SK-N-SH (cell line): Measurements from ENCODE around the gene COQ8B. TPM values are rescaled to one million over a fixed set of nuclear protein-coding genes. Genes with fewer than 3 reads are reported as not detected.

Experiments used
- CTCF ChIA-PET: fragments of 300-600, 350-600 bp; formaldehyde crosslinking; extraction: SDS; loops from one replicate; lab custom pipeline; 2021; lab: Yijun Ruan, JAX
- POLR2A ChIA-PET: fragments of 350-600 bp; sonication (Branson Sonifier 250); formaldehyde crosslinking; extraction: SDS; loops from one replicate; lab custom pipeline; 2020; ENCODE audit warnings: antibody characterized with exemption, inconsistent platforms; lab: Yijun Ruan, JAX
- DNase-seq: peaks from one replicate; pipeline ENCODE4 v3.0.0; 2012
- H2AFZ ChIP-seq: fragments of 200-600 bp; sonication (generic); 2 replicates; pipeline ENCODE4 v1.8.1; 2016; ENCODE audit warnings: antibody characterized with exemption, mild to moderate bottlenecking, low read depth
- H3F3A ChIP-seq: fragments of 200-600 bp; sonication (generic); replicated peaks from 2 replicates; pipeline ENCODE3; 2016; ENCODE audit warnings: antibody characterized with exemption, mild to moderate bottlenecking; ENCODE audit not compliant: insufficient read depth
- H3K27ac ChIP-seq, 2 experiments: fragments of 200-500 bp in 1 of 2; fragments of 200-600 bp in 1 of 2; sonication (Bioruptor generic) in 1 of 2; sonication (generic), shearing (Covaris generic) in 1 of 2; 2 replicates each; pipeline versions ENCODE4 v1.5.1 to v1.6.1; 2014 to 2016; ENCODE audit warnings: low read depth in 2 of 2, inconsistent platforms in 1 of 2, low read length in 1 of 2, mild to moderate bottlenecking in 1 of 2, mixed read lengths in 1 of 2
- H3K27me3 ChIP-seq: fragments of 200-600 bp; sonication (generic), shearing (Covaris generic); 2 replicates; pipeline ENCODE4 v1.6.1; 2016; ENCODE audit warnings: mixed run types; ENCODE audit not compliant: insufficient read depth
- H3K36me3 ChIP-seq, 2 experiments: fragments of 200-500 bp in 1 of 2; fragments of 200-600 bp in 1 of 2; sonication (Bioruptor generic) in 1 of 2; sonication (generic) in 1 of 2; replicated peaks in 1 of 2; 2 replicates each; pipeline versions ENCODE3 to v1.5.1; 2014 to 2016; ENCODE audit warnings: low read length in 1 of 2, mild to moderate bottlenecking in 1 of 2; ENCODE audit not compliant: insufficient read depth in 2 of 2, control insufficient read depth in 1 of 2
- H3K4me1 ChIP-seq, 2 experiments: fragments of 200-500 bp in 1 of 2; fragments of 200-600 bp in 1 of 2; sonication (Bioruptor generic) in 1 of 2; sonication (generic), shearing (Covaris generic) in 1 of 2; 2 replicates each; pipeline versions ENCODE4 v1.5.1 to v1.6.1; 2014 to 2016; ENCODE audit warnings: low read depth in 1 of 2, low read length in 1 of 2, mixed run types in 1 of 2; ENCODE audit not compliant: insufficient read depth in 2 of 2, control insufficient read depth in 1 of 2
- H3K4me2 ChIP-seq: fragments of 200-600 bp; sonication (generic), shearing (Covaris generic); 2 replicates; pipeline ENCODE4 v1.6.1; 2017; ENCODE audit warnings: mixed run types
- H3K4me3 ChIP-seq, 2 experiments: fragments of 200-500 bp in 1 of 2; fragments of 200-600 bp in 1 of 2; sonication (Bioruptor generic) in 1 of 2; sonication (generic), shearing (Covaris generic) in 1 of 2; 2 replicates each; pipeline versions ENCODE4 v1.5.1 to v1.8.1; 2014 to 2016; ENCODE audit warnings: low read depth in 2 of 2, inconsistent platforms in 1 of 2, low read length in 1 of 2, mild to moderate bottlenecking in 1 of 2, mixed read lengths in 1 of 2, moderate library complexity in 1 of 2
- H3K79me2 ChIP-seq: fragments of 200-600 bp; sonication (generic); 2 replicates; pipeline ENCODE4 v1.8.1; 2017; ENCODE audit warnings: mild to moderate bottlenecking; ENCODE audit not compliant: insufficient read depth
- H3K9ac ChIP-seq: fragments of 200-600 bp; sonication (generic); 2 replicates; pipeline ENCODE4 v1.6.1; 2017; ENCODE audit warnings: mixed run types
- H3K9me2 ChIP-seq: fragments of 200-600 bp; sonication (generic); 2 replicates; pipeline ENCODE4 v1.6.1; 2017; ENCODE audit warnings: mixed run types
- H3K9me3 ChIP-seq: fragments of 200-600 bp; sonication (generic); 2 replicates; pipeline ENCODE4 v1.6.1; 2017; ENCODE audit warnings: mixed run types, mild to moderate bottlenecking, moderate library complexity
- H4K20me1 ChIP-seq: fragments of 200-600 bp; sonication (generic); 2 replicates; pipeline ENCODE4 v1.6.1; 2017; ENCODE audit warnings: mild to moderate bottlenecking, mixed run types; ENCODE audit not compliant: insufficient read depth
- CHD2 ChIP-seq: fragments of 150-350 bp; IDR thresholded peaks from 2 replicates; pipeline ENCODE4 v1.6.1; 2018; ENCODE audit warnings: low read length; ENCODE audit not compliant: partially characterized antibody
- FOSL2 ChIP-seq: IDR thresholded peaks from 2 replicates; pipeline ENCODE4 v1.4.0; 2012; ENCODE audit warnings: low read depth, mild to moderate bottlenecking, moderate library complexity, borderline replicate concordance
- GATA2 ChIP-seq: sonication (generic); formaldehyde crosslinking; IDR thresholded peaks from 2 replicates; pipeline ENCODE4 v1.5.0; 2020; ENCODE audit warnings: mild to moderate bottlenecking, missing genetic modification reagents
- NFIC ChIP-seq: IDR thresholded peaks from 2 replicates; pipeline ENCODE4 v1.4.0; 2012; ENCODE audit warnings: borderline replicate concordance
- NRF1 ChIP-seq: IDR thresholded peaks from 2 replicates; pipeline ENCODE4 v1.6.1; 2012; ENCODE audit warnings: low read depth, mild to moderate bottlenecking, low read length
- POLR2AphosphoS5 ChIP-seq: IDR thresholded peaks from 2 replicates; pipeline ENCODE4 v1.6.1; 2012; ENCODE audit warnings: low read depth, low read length
- RXRA ChIP-seq: IDR thresholded peaks from 2 replicates; pipeline ENCODE4 v1.4.0; 2012; ENCODE audit warnings: low read depth, mild to moderate bottlenecking, borderline replicate concordance
- SIN3A ChIP-seq: IDR thresholded peaks from 2 replicates; pipeline ENCODE4 v1.6.1; 2012; ENCODE audit warnings: low read depth, mild to moderate bottlenecking, low read length, moderate library complexity, borderline replicate concordance
- SMC3 ChIP-seq: IDR thresholded peaks from 2 replicates; pipeline ENCODE4 v1.6.1; 2012; ENCODE audit warnings: low read depth, low read length, improper control_type of control experiment
- TEAD4 ChIP-seq: IDR thresholded peaks from 2 replicates; pipeline ENCODE4 v1.4.0; 2012; ENCODE audit warnings: mild to moderate bottlenecking, borderline replicate concordance; ENCODE audit not compliant: insufficient read depth
- USF1 ChIP-seq: IDR thresholded peaks from 2 replicates; pipeline ENCODE4 v1.4.0; 2012; ENCODE audit warnings: low read depth, borderline replicate concordance
- WGBS: methylation state at CpG from one replicate; pipeline ENCODE4 v1.1.6; 2017; ENCODE audit warnings: low lambda C conversion rate; 5-methylcytosine and 5-hydroxymethylcytosine counted together
- polyA plus RNA-seq, 3 experiments: library from polyadenylated mRNA; depleted of rRNA; stranded (reverse); fragments of >200 nt; gene quantifications; 2 replicates each; pipeline ENCODE4 v1.2.3, GENCODE V29; 2012
- TF ChIP-seq, protein P1 (sequence below): fragments of 200-600 bp; sonication (generic); IDR thresholded peaks from 2 replicates; pipeline ENCODE4 v1.6.1; 2017; ENCODE audit warnings: antibody characterized with exemption, mild to moderate bottlenecking, moderate library complexity
- TF ChIP-seq, protein P2 (sequence below): IDR thresholded peaks from 2 replicates; pipeline ENCODE4 v1.6.1; 2012; ENCODE audit warnings: mild to moderate bottlenecking, low read depth, low read length, moderate library complexity
- TF ChIP-seq, protein P3 (sequence below): fragments of 150-350 bp; IDR thresholded peaks from 2 replicates; pipeline ENCODE4 v1.6.1; 2016; ENCODE audit warnings: mild to moderate bottlenecking, low read depth, low read length

COQ8B gene
- polyA plus RNA-seq, 1 of the 3 experiments (the other 2 are of a cell fraction): 43.8 TPM

GRCh38 chr19:40741527-40742390 lies 25.1 kb upstream of the COQ8B start:
- TF ChIP-seq, protein P1, sequence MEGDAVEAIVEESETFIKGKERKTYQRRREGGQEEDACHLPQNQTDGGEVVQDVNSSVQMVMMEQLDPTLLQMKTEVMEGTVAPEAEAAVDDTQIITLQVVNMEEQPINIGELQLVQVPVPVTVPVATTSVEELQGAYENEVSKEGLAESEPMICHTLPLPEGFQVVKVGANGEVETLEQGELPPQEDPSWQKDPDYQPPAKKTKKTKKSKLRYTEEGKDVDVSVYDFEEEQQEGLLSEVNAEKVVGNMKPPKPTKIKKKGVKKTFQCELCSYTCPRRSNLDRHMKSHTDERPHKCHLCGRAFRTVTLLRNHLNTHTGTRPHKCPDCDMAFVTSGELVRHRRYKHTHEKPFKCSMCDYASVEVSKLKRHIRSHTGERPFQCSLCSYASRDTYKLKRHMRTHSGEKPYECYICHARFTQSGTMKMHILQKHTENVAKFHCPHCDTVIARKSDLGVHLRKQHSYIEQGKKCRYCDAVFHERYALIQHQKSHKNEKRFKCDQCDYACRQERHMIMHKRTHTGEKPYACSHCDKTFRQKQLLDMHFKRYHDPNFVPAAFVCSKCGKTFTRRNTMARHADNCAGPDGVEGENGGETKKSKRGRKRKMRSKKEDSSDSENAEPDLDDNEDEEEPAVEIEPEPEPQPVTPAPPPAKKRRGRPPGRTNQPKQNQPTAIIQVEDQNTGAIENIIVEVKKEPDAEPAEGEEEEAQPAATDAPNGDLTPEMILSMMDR: no peak
- TF ChIP-seq TEAD4 (no peak), POLR2AphosphoS5 (0 out of 2 replicates have a peak, but pooled peaks have one; percentile 2), RXRA (no peak), SMC3 (no peak), NFIC (no peak), NRF1 (no peak), GATA2 (CRISPR knock-in tag) (no peak), USF1 (peak; percentile 36; the same call in 1 of the 2 replicates), CHD2 (no peak), FOSL2 (no peak), SIN3A (no peak)
- TF ChIP-seq, protein P2, sequence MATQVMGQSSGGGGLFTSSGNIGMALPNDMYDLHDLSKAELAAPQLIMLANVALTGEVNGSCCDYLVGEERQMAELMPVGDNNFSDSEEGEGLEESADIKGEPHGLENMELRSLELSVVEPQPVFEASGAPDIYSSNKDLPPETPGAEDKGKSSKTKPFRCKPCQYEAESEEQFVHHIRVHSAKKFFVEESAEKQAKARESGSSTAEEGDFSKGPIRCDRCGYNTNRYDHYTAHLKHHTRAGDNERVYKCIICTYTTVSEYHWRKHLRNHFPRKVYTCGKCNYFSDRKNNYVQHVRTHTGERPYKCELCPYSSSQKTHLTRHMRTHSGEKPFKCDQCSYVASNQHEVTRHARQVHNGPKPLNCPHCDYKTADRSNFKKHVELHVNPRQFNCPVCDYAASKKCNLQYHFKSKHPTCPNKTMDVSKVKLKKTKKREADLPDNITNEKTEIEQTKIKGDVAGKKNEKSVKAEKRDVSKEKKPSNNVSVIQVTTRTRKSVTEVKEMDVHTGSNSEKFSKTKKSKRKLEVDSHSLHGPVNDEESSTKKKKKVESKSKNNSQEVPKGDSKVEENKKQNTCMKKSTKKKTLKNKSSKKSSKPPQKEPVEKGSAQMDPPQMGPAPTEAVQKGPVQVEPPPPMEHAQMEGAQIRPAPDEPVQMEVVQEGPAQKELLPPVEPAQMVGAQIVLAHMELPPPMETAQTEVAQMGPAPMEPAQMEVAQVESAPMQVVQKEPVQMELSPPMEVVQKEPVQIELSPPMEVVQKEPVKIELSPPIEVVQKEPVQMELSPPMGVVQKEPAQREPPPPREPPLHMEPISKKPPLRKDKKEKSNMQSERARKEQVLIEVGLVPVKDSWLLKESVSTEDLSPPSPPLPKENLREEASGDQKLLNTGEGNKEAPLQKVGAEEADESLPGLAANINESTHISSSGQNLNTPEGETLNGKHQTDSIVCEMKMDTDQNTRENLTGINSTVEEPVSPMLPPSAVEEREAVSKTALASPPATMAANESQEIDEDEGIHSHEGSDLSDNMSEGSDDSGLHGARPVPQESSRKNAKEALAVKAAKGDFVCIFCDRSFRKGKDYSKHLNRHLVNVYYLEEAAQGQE: no peak
- TF ChIP-seq, protein P3, sequence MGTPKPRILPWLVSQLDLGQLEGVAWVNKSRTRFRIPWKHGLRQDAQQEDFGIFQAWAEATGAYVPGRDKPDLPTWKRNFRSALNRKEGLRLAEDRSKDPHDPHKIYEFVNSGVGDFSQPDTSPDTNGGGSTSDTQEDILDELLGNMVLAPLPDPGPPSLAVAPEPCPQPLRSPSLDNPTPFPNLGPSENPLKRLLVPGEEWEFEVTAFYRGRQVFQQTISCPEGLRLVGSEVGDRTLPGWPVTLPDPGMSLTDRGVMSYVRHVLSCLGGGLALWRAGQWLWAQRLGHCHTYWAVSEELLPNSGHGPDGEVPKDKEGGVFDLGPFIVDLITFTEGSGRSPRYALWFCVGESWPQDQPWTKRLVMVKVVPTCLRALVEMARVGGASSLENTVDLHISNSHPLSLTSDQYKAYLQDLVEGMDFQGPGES: no peak
- ChIA-PET POLR2A (interaction anchor here (0.8 to 1.3 kb wide), 2 partner anchors 11 to 61 kb away, joined by 3 read pairs; no protein-coding TSS in a partner anchor), CTCF (interaction anchor here (0.8 to 3.3 kb wide), 3 partner anchors 65 to 107 kb away, joined by 3 to 10 read pairs (median 9); no protein-coding TSS in a partner anchor)
- Histone ChIP-seq H3K4me1 (0 out of 4 replicates have a peak, but pooled peaks cover 0 to 4% of the 10 kb centered on the region in 2 experiments), H3K27ac (no peak overlapping the region), H3K9me3 (no peaks in the 10 kb centered on the region), H3K4me2 (no peak overlapping the region), H3K4me3 (no peak overlapping the region), H3K79me2 (no peaks in the 10 kb centered on the region), H3K36me3 (peaks cover 6 to 9% of the 10 kb centered on the region in 2 experiments), H3K9me2 (no peaks in the 10 kb centered on the region), H3K9ac (no peak overlapping the region), H2AFZ (no peak overlapping the region), H3K27me3 (no peaks in the 10 kb centered on the region), H4K20me1 (no peaks in the 10 kb centered on the region), H3F3A (no peaks in the 10 kb centered on the region)
- no peak for DNase-seq
- 89% methylated on average over 10 of the region's 10 CpGs for WGBS
